Pancreas (tissue), 10 donors: Measurements from ENCODE around the gene DNMBP. TPM values are rescaled to one million over a fixed set of nuclear protein-coding genes. Genes with fewer than 3 reads are reported as not detected.

Source experiments
- ATAC-seq, 4 donors: fragments of 200-7000 bp; cut with Tn5 transposase; one replicate each; pipeline versions ENCODE4 v1.8.0 to v1.9.1; 2020; ENCODE audit warnings: mild to moderate bottlenecking in 4 of 4, moderate library complexity in 4 of 4
- DNase-seq, 6 donors: peaks; one replicate each; pipeline ENCODE4 v3.0.0-alpha.2; 2020
- FAIRE-seq: peaks from 2 replicates; lab custom pipeline; 2012; peaks lifted over from hg19 to GRCh38; lab: Jason Lieb, UNC
- H3K27ac ChIP-seq, 4 donors: fragments of 200-600 bp; sonication (generic); 1 replicate in 3 of 4; 2 replicates in 1 of 4; pipeline versions ENCODE4 v1.5.0 to v1.8.0; 2020
- H3K27me3 ChIP-seq, 4 donors: fragments of 200-600 bp; one replicate each; pipeline ENCODE4 v1.8.0; 2021
- H3K36me3 ChIP-seq, 3 donors: fragments of 200-600 bp; sonication (generic) in 1 of 3; one replicate each; pipeline versions ENCODE4 v1.5.0 to v1.8.0; 2020 to 2021
- H3K4me1 ChIP-seq, 3 donors: fragments of 200-600 bp; one replicate each; pipeline ENCODE4 v1.8.0; 2021
- H3K4me3 ChIP-seq, 4 donors: fragments of 200-600 bp; sonication (generic) in 2 of 4; one replicate each; pipeline versions ENCODE4 v1.5.0 to v1.8.0; 2020 to 2021
- H3K9me3 ChIP-seq, 4 donors: fragments of 200-600 bp; one replicate each; pipeline ENCODE4 v1.8.0; 2021
- WGBS, 2 donors: extraction: QIAGEN DNeasy Blood & Tissue Kit; methylation state at CpG; one replicate each; pipeline ENCODE4 v1.1.7; 2013; 5-methylcytosine and 5-hydroxymethylcytosine counted together
- intact Hi-C, 3 donors: fragments of 100-400 bp; cut with DNase I; formaldehyde crosslinking; loops; one replicate each; pipeline versions ENCODE4 v1.11.1 to v1.14.2; 2022
- polyA plus RNA-seq, 2 donors: library from polyadenylated mRNA; stranded (reverse); fragments of 200-250 nt; gene quantifications; one replicate each; pipeline ENCODE4 v1.2.3, GENCODE V29; 2013
- total RNA-seq, 6 donors: library from RNA; stranded (reverse); fragmentation: NEBNext Ultra II Directional in 4 of 6; extraction: Animal tissue kit (Norgen Biotek cat#: 25700) in 4 of 6; gene quantifications; one replicate each; pipeline versions ENCODE4 v1.2.1 to v1.2.4, GENCODE V29; 2021 to 2023
- TF ChIP-seq, protein P1 (sequence below), 4 donors: fragments of 200-600 bp; sonication (generic) in 3 of 4; IDR thresholded peaks; one replicate each; pipeline versions ENCODE4 v1.5.0 to v1.8.0; 2021; ENCODE audit warnings: antibody characterized with exemption in 4 of 4
- donor health status: healthy with polysubstance abuse.
- donor health status: DM: no; HTN: no; CAD: no; lungs with moderate emphysema.
- donor health status: DM: no; HTN: no; CAD: no.
- donor health status: control.
- donor health status: control.
- donor health status: Bipolar disorder and iron deficiency.
- donor health status: DM: yes; HTN: yes; CAD: no.
- donor health status: DM: no; HTN: no; CAD: no.
- donor health status: DM: no; HTN: no; CAD: no.
- donor health status: DM: yes; HTN: yes; CAD: no.

DNMBP gene
- total and polyA plus RNA-seq, 8 donors = 8.9 to 17.9 (median 11.2) TPM

DNA sequence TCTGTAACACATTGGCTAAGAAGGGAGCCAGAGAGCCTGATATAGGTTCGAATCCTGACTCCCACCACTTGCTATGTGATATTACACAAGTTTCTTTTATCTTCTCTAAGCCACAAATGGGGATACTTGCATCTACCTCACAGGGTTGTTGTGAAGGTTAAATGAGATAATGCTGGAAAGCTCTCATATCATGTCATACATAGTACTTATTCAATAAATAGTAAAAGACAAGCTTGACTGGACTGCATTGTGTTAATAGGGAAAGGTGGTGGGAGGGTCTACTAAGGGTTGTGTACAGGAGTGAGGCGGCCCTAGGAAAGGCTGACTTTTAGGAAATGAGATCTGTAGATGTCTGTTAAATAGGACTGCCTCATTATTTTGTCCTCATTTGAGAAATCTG lies 35.8 kb upstream of the DNMBP start:
- WGBS, 2 donors = 55 to 62% methylated on average over 2 of the region's 2 CpGs
- intact Hi-C loops = loop anchor here in 2 of 3 donors (5.0 to 10.0 kb wide), 2 partner anchors 198 to 201 kb away; no protein-coding TSS in a partner anchor
- Histone ChIP-seq H3K4me3 (no peak overlapping the region), H3K4me1 (no peaks in the 10 kb centered on the region), H3K9me3 (no peaks in the 10 kb centered on the region), H3K27ac (no peak overlapping the region), H3K27me3 (no peaks in the 10 kb centered on the region), H3K36me3 (no peaks in the 10 kb centered on the region)
- TF ChIP-seq, protein P1, sequence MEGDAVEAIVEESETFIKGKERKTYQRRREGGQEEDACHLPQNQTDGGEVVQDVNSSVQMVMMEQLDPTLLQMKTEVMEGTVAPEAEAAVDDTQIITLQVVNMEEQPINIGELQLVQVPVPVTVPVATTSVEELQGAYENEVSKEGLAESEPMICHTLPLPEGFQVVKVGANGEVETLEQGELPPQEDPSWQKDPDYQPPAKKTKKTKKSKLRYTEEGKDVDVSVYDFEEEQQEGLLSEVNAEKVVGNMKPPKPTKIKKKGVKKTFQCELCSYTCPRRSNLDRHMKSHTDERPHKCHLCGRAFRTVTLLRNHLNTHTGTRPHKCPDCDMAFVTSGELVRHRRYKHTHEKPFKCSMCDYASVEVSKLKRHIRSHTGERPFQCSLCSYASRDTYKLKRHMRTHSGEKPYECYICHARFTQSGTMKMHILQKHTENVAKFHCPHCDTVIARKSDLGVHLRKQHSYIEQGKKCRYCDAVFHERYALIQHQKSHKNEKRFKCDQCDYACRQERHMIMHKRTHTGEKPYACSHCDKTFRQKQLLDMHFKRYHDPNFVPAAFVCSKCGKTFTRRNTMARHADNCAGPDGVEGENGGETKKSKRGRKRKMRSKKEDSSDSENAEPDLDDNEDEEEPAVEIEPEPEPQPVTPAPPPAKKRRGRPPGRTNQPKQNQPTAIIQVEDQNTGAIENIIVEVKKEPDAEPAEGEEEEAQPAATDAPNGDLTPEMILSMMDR (IDR thresholded peaks at IDR 0.05) = no peak
- ATAC-seq (no peak), DNase-seq (no peak), FAIRE-seq (no peak)

DNA sequence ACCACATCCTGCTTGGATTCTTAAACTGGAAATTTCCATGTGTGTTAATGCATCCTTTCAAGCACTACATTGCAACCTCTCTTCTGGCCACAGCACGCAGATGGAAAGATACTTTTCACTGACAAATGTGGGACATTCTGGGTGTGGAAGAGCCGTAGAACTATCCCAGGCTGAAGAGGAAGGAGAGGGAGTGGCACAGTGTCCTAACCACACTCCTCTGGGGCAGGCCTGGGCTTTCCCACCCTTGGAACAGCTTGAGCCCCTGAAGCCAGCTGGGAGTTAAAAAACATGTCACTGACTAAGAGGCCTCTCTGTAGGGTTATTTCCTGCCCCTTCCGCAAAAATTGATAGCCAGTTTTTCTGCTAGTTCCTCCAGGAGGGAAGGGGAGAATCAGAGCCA lies 34.0 kb upstream of the DNMBP start:
- TF ChIP-seq, protein P1 (IDR thresholded peaks at IDR 0.05) = no peak
- Histone ChIP-seq H3K4me1 (no peaks in the 10 kb centered on the region), H3K27ac (peak overlapping the region in 1 of 4 donors; percentile 17), H3K9me3 (no peaks in the 10 kb centered on the region), H3K27me3 (no peaks in the 10 kb centered on the region), H3K36me3 (no peaks in the 10 kb centered on the region), H3K4me3 (no peak overlapping the region)
- 56 to 71% methylated on average over 3 of the region's 3 CpGs for WGBS, 2 donors
- intact Hi-C loops = loop anchor here in 2 of 3 donors (2.0 to 10.0 kb wide), 2 partner anchors 197 to 199 kb away; no protein-coding TSS in a partner anchor
- ATAC-seq = peak in 3 of 4 donors; percentile 17 to 36 (median 28)
- no peak for DNase-seq
- FAIRE-seq = no peak

DNA sequence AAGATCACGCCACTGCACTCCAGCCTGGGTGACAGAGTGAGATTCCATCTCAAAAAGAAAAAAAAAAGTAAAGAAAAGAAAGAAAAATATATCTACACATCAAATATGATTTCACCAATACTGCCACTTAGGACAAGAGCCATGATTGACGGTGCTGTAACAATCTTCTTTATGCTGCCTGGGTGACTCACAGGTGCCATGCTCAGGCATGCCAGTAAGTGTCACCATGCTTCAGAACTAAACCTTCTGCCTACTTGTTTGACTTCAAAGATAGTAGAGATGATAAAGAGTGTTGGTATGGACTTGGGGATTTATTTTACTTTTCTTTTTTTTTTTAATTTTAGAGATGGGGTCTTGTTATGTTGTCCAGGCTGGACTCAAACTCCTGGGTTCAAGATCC lies 33.6 kb upstream of the DNMBP start:
- intact Hi-C loops = loop anchor here in 2 of 3 donors (2.0 to 10.0 kb wide), 2 partner anchors 197 to 199 kb away; no protein-coding TSS in a partner anchor
- FAIRE-seq = no peak

DNA sequence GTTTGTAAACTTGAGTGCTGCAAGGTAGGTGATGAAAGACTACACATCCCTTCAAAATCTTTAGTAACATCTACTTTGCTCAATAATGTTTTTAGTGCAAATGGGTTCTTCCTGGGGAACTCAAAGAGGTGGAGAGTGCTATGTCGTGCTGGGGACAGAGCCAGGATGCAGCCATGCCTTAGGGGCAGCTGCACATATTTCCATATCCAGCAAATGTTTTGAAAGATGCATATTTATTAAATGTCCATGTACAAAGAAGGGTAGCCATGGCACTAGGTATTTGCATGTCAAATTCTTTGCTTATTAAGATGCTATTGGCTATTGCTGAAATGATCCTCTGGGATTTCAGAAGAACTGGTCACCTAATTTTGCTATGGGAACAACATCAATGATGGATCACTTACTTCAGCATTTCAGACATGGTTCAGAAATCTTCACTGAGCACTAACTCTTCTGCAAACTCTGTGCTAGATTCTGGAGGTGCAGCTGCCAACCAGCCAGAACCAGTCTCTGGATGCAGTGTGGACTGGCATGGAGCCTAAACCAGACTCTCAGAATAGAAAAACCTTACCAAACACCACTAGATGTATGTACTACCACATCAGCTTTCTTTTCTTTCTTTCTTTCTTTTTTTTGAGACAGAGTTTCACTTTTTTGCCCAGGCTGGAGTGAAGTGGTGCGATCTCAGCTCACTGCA lies 31.7 kb upstream of the DNMBP start:
- DNase-seq (no peak), FAIRE-seq (no peak), ATAC-seq (no peak)
- H3K4me1 ChIP-seq = no peaks in the 10 kb centered on the region
- H3K27me3 ChIP-seq = no peaks in the 10 kb centered on the region
- H3K27ac ChIP-seq = no peak overlapping the region
- no peaks in the 10 kb centered on the region for H3K36me3 ChIP-seq
- no peak overlapping the region for H3K4me3 ChIP-seq
- H3K9me3 ChIP-seq = no peaks in the 10 kb centered on the region
- WGBS, 2 donors = 82 to 86% methylated on average over 2 of the region's 2 CpGs
- TF ChIP-seq, protein P1 (IDR thresholded peaks at IDR 0.05) = no peak
- intact Hi-C loops = loop anchor here in 2 of 3 donors (2.0 to 10.0 kb wide), 2 partner anchors 195 to 197 kb away; no protein-coding TSS in a partner anchor

More for the DNA sequence above, 33.6 kb upstream of the DNMBP start:
- Histone ChIP-seq H3K27me3 (no peaks in the 10 kb centered on the region), H3K4me1 (no peaks in the 10 kb centered on the region), H3K4me3 (no peak overlapping the region), H3K36me3 (no peaks in the 10 kb centered on the region), H3K9me3 (no peaks in the 10 kb centered on the region), H3K27ac (no peak overlapping the region)
- peak in 2 of 4 donors; percentile 27 to 47 for ATAC-seq
- DNase-seq = no peak
- WGBS, 2 donors = 79 to 80% methylated on average over 2 of the region's 2 CpGs
- TF ChIP-seq, protein P1 (IDR thresholded peaks at IDR 0.05) = no peak

DNA sequence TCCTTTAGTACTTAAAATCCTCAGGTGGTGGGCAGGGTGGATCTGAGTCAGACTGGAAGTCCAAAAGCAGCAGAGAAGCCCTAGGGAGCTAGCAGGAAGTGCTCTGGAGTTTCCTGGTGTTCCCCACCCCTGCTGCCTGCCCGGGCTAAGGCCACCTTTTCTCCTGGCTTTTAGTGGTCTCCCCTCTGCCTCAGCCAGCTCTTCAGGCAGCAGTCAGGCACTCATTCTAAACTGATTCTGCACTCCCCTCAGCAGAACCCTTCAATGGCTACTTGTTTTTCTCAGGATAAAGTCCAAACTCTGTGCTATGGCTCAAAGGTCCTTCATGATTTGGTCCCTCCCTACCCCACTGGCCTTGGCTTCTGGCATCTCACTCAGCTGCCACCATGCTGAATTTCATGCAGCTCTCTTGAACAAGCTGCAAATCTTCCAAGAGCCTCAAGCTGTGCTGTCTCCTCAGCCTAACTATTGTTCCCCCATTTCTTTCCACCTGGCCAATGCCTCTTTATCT lies 28.9 kb upstream of the DNMBP start:
- TF ChIP-seq, protein P1 (IDR thresholded peaks at IDR 0.05) = no peak
- FAIRE-seq = no peak
- intact Hi-C loops = no loop called here
- H3K4me1 ChIP-seq = no peaks in the 10 kb centered on the region
- H3K4me3 ChIP-seq = no peak overlapping the region
- WGBS, 2 donors = 62 to 67% methylated on average over 1 of the region's 1 CpG
- ATAC-seq = no peak
- no peaks in the 10 kb centered on the region for H3K36me3 ChIP-seq
- no peak overlapping the region for H3K27ac ChIP-seq
- H3K27me3 ChIP-seq = no peaks in the 10 kb centered on the region
- no peak for DNase-seq
- no peaks in the 10 kb centered on the region for H3K9me3 ChIP-seq
